IMR-90 (cell line): ENCODE measurements around the gene HRH1. TPM values are rescaled to one million over a fixed set of nuclear protein-coding genes. Genes with fewer than 3 reads are reported as not detected.

Experiments
- ATAC-seq: fragments of 200-7000 bp; cut with Tn5 transposase; 2 replicates; pipeline ENCODE4 v1.9.1; 2020; ENCODE audit warnings: low read depth, mild to moderate bottlenecking, moderate library complexity
- BruUV-seq: library from RNA; stranded (reverse); fragments of 400-500 nt; replicated peaks from 2 replicates; lab custom pipeline; 2021; lab: Mats Ljungman, UMichigan
- CTCF ChIA-PET: fragments of 300-600 bp; formaldehyde crosslinking; extraction: SDS; loops from one replicate; lab custom pipeline; 2021; ENCODE audit warnings: antibody characterized with exemption; lab: Yijun Ruan, JAX
- POLR2A ChIA-PET: fragments of 300-600 bp; sonication (Branson Sonifier 250); formaldehyde crosslinking; loops from one replicate; lab custom pipeline; 2022; ENCODE audit warnings: antibody characterized with exemption; ENCODE audit not compliant: unreplicated experiment; lab: Charles Lee
- DNase-seq: peaks from one replicate; pipeline ENCODE4 v3.0.0; 2013
- H2AFZ ChIP-seq: replicated peaks from 2 replicates; pipeline ENCODE3; 2013; ENCODE audit warnings: low read length, mild to moderate bottlenecking; ENCODE audit not compliant: poor library complexity
- H2AK5ac ChIP-seq: 2 replicates; pipeline ENCODE4 v1.6.1; 2013; ENCODE audit warnings: low read depth, low read length, inconsistent platforms
- H2AK9ac ChIP-seq: replicated peaks from 2 replicates; pipeline ENCODE3; 2013; ENCODE audit warnings: mild to moderate bottlenecking, low read depth, low read length, moderate library complexity; ENCODE audit not compliant: poor library complexity
- H2BK120ac ChIP-seq: 2 replicates; pipeline ENCODE4 v1.6.1; 2013; ENCODE audit warnings: low read depth, low read length, inconsistent platforms
- H2BK15ac ChIP-seq: 3 replicates; pipeline ENCODE4 v1.6.1; 2013; ENCODE audit warnings: low read depth, low read length, inconsistent platforms
- H2BK20ac ChIP-seq: 2 replicates; pipeline ENCODE4 v1.6.1; 2013; ENCODE audit warnings: low read depth, mild to moderate bottlenecking, inconsistent platforms, low read length, moderate library complexity
- H2BK5ac ChIP-seq: 2 replicates; pipeline ENCODE4 v1.6.1; 2013; ENCODE audit warnings: mild to moderate bottlenecking, low read depth, low read length, inconsistent platforms; ENCODE audit not compliant: poor library complexity, severe bottlenecking
- H3K14ac ChIP-seq: replicated peaks from 2 replicates; pipeline ENCODE4 v1.6.1; 2013; ENCODE audit warnings: low read depth, low read length, inconsistent platforms
- H3K18ac ChIP-seq: 2 replicates; pipeline ENCODE4 v1.6.1; 2013; ENCODE audit warnings: low read depth, low read length, control low read depth
- H3K23ac ChIP-seq: 2 replicates; pipeline ENCODE4 v1.6.1; 2013; ENCODE audit warnings: low read depth, low read length, inconsistent platforms
- H3K27ac ChIP-seq: 2 replicates; pipeline ENCODE4 v1.5.1; 2013; ENCODE audit warnings: mild to moderate bottlenecking, control low read depth, low read length; ENCODE audit not compliant: insufficient read depth
- H3K27me3 ChIP-seq: 2 replicates; pipeline ENCODE4 v1.6.1; 2013; ENCODE audit warnings: low read length; ENCODE audit not compliant: control insufficient read depth, insufficient read depth
- H3K36me3 ChIP-seq: 2 replicates; pipeline ENCODE4 v1.6.1; 2013; ENCODE audit warnings: low read length, mixed read lengths; ENCODE audit not compliant: control insufficient read depth, insufficient read depth
- H3K4ac ChIP-seq: 2 replicates; pipeline ENCODE4 v1.6.1; 2013; ENCODE audit warnings: low read depth, low read length, inconsistent platforms
- H3K4me1 ChIP-seq: 2 replicates; pipeline ENCODE4 v1.6.1; 2013; ENCODE audit warnings: low read length, mixed read lengths; ENCODE audit not compliant: control insufficient read depth, insufficient read depth
- H3K4me2 ChIP-seq: 2 replicates; pipeline ENCODE4 v1.6.1; 2013; ENCODE audit warnings: low read depth, mild to moderate bottlenecking, control low read depth, low read length, moderate library complexity
- H3K4me3 ChIP-seq: 2 replicates; pipeline ENCODE4 v1.5.1; 2013; ENCODE audit warnings: low read depth, mild to moderate bottlenecking, control low read depth, low read length, moderate library complexity; ENCODE audit not compliant: insufficient read depth
- H3K56ac ChIP-seq: 2 replicates; pipeline ENCODE4 v1.6.1; 2013; ENCODE audit warnings: low read length, inconsistent platforms; ENCODE audit not compliant: insufficient read depth; ENCODE audit errors: extremely low read depth
- H3K79me1 ChIP-seq, 2 experiments: 2 replicates each; pipeline ENCODE4 v1.6.1; 2013; ENCODE audit warnings: low read length in 2 of 2, inconsistent platforms in 1 of 2, low read depth in 1 of 2
- H3K9ac ChIP-seq: 2 replicates; pipeline ENCODE4 v1.6.1; 2013; ENCODE audit warnings: low read depth, low read length, control low read depth
- H3K9me1 ChIP-seq: 2 replicates; pipeline ENCODE4 v1.6.1; 2013; ENCODE audit warnings: low read length, inconsistent platforms; ENCODE audit not compliant: insufficient read depth
- H3K9me3 ChIP-seq: 2 replicates; pipeline ENCODE4 v1.6.1; 2013; ENCODE audit warnings: low read length; ENCODE audit not compliant: control insufficient read depth, insufficient read depth
- H4K20me1 ChIP-seq: 2 replicates; pipeline ENCODE4 v1.6.1; 2013; ENCODE audit warnings: low read length, inconsistent platforms; ENCODE audit not compliant: insufficient read depth
- H4K5ac ChIP-seq: 2 replicates; pipeline ENCODE4 v1.6.1; 2013; ENCODE audit warnings: mild to moderate bottlenecking, low read depth, low read length, control low read depth
- H4K8ac ChIP-seq, 2 experiments: 2 replicates each; pipeline ENCODE4 v1.6.1; 2013; ENCODE audit warnings: low read depth in 2 of 2, low read length in 2 of 2, control low read depth in 1 of 2, inconsistent platforms in 1 of 2
- H4K91ac ChIP-seq: 2 replicates; pipeline ENCODE4 v1.6.1; 2013; ENCODE audit warnings: low read depth, low read length, inconsistent platforms; ENCODE audit not compliant: insufficient read depth
- CTCF ChIP-seq: conservative IDR thresholded peaks from 2 replicates; pipeline ENCODE4 v1.5.1; 2012; ENCODE audit warnings: mild to moderate bottlenecking, low read depth, low read length, improper control_type of control experiment
- RAD21 ChIP-seq: IDR thresholded peaks from 2 replicates; pipeline ENCODE4 v1.6.1; 2012; ENCODE audit warnings: low read length, improper control_type of control experiment
- RCOR1 ChIP-seq: IDR thresholded peaks from 2 replicates; pipeline ENCODE4 v1.6.1; 2012; ENCODE audit warnings: mild to moderate bottlenecking, low read length, improper control_type of control experiment; ENCODE audit not compliant: insufficient replicate concordance
- RFX5 ChIP-seq: IDR thresholded peaks from 2 replicates; pipeline ENCODE4 v1.8.0; 2012; ENCODE audit warnings: low read depth, mild to moderate bottlenecking, low read length, moderate library complexity
- SMC3 ChIP-seq: fragments of 150-350 bp; IDR thresholded peaks from 2 replicates; pipeline ENCODE4 v1.6.1; 2016; ENCODE audit warnings: low read depth, mild to moderate bottlenecking, antibody characterized with exemption, low read length, moderate library complexity
- USF2 ChIP-seq: fragments of 150-350 bp; IDR thresholded peaks from 2 replicates; pipeline ENCODE4 v1.6.1; 2017; ENCODE audit warnings: mild to moderate bottlenecking, antibody characterized with exemption, low read length, low read depth
- WGBS, 2 experiments: methylation state at CpG; one replicate each; pipeline versions ENCODE4 v1.1.5 to v1.1.7; 2013; ENCODE audit warnings: missing lambda C conversion rate in 2 of 2; ENCODE audit not compliant: insufficient read length in 1 of 2; ENCODE audit errors: extremely low coverage in 2 of 2; 5-methylcytosine and 5-hydroxymethylcytosine counted together
- dilution Hi-C: fragments of 300-500 bp; cut with HindIII; formaldehyde crosslinking; loops from one replicate; pipeline ENCODE4 v1.14.3; 2018; ENCODE audit warnings: low sequenced_read_pairs; ENCODE audit not compliant: unreplicated experiment
- in situ Hi-C: fragments of 300-500 bp; cut with MboI; formaldehyde crosslinking; loops from 3 replicates; pipeline ENCODE4 v1.14.3; 2019; ENCODE audit warnings: low sequenced_read_pairs, inconsistent platforms, mixed read lengths
- intact Hi-C: fragments of 100-400 bp; cut with micrococcal nuclease; formaldehyde crosslinking; loops from 2 replicates; pipeline ENCODE4 v1.10.0; 2022
- polyA plus RNA-seq, 3 experiments: library from polyadenylated mRNA; depleted of rRNA; stranded (reverse); fragments of >200 nt; gene quantifications; 2 replicates each; pipeline ENCODE4 v1.2.3, GENCODE V29; 2012; ENCODE audit warnings: low replicate concordance in 1 of 3
- total RNA-seq: library from RNA; depleted of rRNA; stranded (reverse); fragments of >200 nt; gene quantifications from 2 replicates; pipeline ENCODE4 v1.2.3, GENCODE V29; 2012

Gene HRH1
- total and polyA plus RNA-seq, 2 of the 4 experiments (the other 2 are of a cell fraction): 7.6 to 16.1 TPM

- ATAC-seq (peak; percentile 43), DNase-seq (peak; percentile 46)
- Histone ChIP-seq H3K18ac (peak overlapping the region; percentile 12; the same call in 1 of the 2 replicates), H3K4me3 (no peak overlapping the region), H4K91ac (peak overlapping the region; percentile 75), H2BK5ac (peak overlapping the region; percentile 47), H3K27me3 (no peaks in the 10 kb centered on the region), H4K8ac (peak overlapping the region; percentile 8 to 51; a peak in 1 of 4 replicates), H2AK9ac (peak overlapping the region; percentile 47), H3K4ac (peak overlapping the region; percentile 72), H3K4me2 (peak overlapping the region; percentile 37), H2AK5ac (peak overlapping the region; percentile 37), H3K27ac (peak overlapping the region; percentile 51), H2AFZ (peak overlapping the region; percentile 6), H3K9me3 (no peaks in the 10 kb centered on the region), H3K79me1 (peaks cover 48 to 85% of the 10 kb centered on the region in 2 experiments), H3K36me3 (no peaks in the 10 kb centered on the region), H2BK15ac (peak overlapping the region; percentile 46; the same call in 1 of the 3 replicates), H2BK120ac (peak overlapping the region; percentile 83), H4K5ac (peak overlapping the region; percentile 8; the same call in 1 of the 2 replicates), H3K56ac (peak overlapping the region; percentile 50; the same call in 1 of the 2 replicates), H3K14ac (peak overlapping the region; percentile 65), H3K23ac (peak overlapping the region; percentile 41; the same call in 1 of the 2 replicates), H3K9me1 (peaks cover 23% of the 10 kb centered on the region), H4K20me1 (peaks cover 11% of the 10 kb centered on the region; the same call in 1 of the 2 replicates), H2BK20ac (peak overlapping the region; percentile 45), H3K4me1 (peaks cover 19% of the 10 kb centered on the region), H3K9ac (no peak overlapping the region)
- dilution Hi-C loops: no loop called here
- POLR2A ChIA-PET: interaction anchor here (1.3 kb wide), 1 partner anchor 67 kb away, joined by 3 read pairs; no protein-coding TSS in a partner anchor
- intact Hi-C loops: loop anchor here (5.0 kb wide), 1 partner anchor 149 kb away; no protein-coding TSS in a partner anchor
- in situ Hi-C loops: no loop called here
- WGBS, 2 experiments: no CpG with 5 or more reads among the region's 9 CpGs
- CTCF ChIA-PET: interaction anchor here (2.0 kb wide), 1 partner anchor 55 kb away, joined by 8 read pairs; no protein-coding TSS in a partner anchor
- no TSS peak for BruUV-seq
- TF ChIP-seq RFX5 (no peak), CTCF (peak; percentile 34), RAD21 (peak; percentile 31; the same call in 1 of the 2 replicates), USF2 (no peak), SMC3 (0 out of 2 replicates have a peak, but pooled peaks have one; percentile 13), RCOR1 (no peak)
Measured at GRCh38 chr3:11211531-11212298, 57.4 kb downstream of the HRH1 start.
